HS-27A (cell line): Measurements from ENCODE around the gene FAM120B.
"Not testable (repeated sequence)": the region's sequence is repeated elsewhere in the genome, so short reads cannot be mapped to it uniquely, and the experiment has no call there.

Experiments used
- DNase-seq: peaks from one replicate; pipeline ENCODE4 v3.0.0-alpha.2; 2012; ENCODE audit warnings: low read depth, missing footprints

FAM120B gene, protein sequence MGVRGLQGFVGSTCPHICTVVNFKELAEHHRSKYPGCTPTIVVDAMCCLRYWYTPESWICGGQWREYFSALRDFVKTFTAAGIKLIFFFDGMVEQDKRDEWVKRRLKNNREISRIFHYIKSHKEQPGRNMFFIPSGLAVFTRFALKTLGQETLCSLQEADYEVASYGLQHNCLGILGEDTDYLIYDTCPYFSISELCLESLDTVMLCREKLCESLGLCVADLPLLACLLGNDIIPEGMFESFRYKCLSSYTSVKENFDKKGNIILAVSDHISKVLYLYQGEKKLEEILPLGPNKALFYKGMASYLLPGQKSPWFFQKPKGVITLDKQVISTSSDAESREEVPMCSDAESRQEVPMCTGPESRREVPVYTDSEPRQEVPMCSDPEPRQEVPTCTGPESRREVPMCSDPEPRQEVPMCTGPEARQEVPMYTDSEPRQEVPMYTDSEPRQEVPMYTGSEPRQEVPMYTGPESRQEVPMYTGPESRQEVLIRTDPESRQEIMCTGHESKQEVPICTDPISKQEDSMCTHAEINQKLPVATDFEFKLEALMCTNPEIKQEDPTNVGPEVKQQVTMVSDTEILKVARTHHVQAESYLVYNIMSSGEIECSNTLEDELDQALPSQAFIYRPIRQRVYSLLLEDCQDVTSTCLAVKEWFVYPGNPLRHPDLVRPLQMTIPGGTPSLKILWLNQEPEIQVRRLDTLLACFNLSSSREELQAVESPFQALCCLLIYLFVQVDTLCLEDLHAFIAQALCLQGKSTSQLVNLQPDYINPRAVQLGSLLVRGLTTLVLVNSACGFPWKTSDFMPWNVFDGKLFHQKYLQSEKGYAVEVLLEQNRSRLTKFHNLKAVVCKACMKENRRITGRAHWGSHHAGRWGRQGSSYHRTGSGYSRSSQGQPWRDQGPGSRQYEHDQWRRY

GRCh38 chr6:170306324-170307079, at the start of gene FAM120B:
TSS of gene FAM120B (plus strand) at chr6:170306758. CDS start at chr6:170317391, 10,633 bp downstream.
- DNase-seq: peak; percentile 86

DNA sequence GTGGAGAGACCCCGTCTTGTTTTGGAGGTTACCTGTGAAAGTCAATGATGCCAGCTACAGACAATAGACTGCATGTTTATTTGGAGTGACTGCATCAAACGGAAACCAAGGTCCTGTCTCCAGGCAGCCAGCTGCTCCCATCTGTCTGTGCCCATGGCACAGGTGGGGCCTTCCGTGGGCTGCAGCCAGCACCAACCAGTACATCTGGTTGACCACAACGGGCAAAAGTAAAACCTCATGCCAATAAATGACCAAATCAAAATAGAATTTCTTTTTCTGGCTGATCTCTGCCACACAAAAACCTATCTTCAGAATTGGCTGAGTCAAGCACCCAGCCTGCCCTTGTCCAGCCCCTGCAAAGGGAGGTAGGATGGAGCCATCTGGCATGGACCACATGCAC, 49.2 kb upstream of the FAM120B start:
- DNase-seq: no peak

DNA sequence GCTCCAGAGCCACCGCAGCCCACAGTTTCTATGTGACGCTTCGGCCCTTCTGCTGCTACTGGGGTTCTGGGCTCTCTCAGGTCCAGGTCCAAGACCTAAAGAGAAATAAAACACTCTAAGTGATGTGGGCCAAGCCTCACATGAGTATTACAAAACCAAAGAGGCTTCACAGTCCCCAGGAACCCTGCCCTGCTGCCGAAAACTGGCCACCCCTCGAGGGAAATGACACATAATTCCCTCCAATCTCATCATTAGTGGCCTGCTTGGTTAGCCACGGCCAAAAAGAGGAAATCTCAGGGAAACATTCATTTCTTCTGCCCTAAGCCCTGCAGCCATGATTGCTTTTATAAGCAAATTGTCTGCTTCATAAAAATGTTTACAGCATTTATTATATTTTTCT, 48.2 kb upstream of the FAM120B start:
- no peak for DNase-seq

- DNase-seq: no peak
Observed at GRCh38 chr6:170259278-170259677, 47.3 kb upstream of the FAM120B start.

DNA sequence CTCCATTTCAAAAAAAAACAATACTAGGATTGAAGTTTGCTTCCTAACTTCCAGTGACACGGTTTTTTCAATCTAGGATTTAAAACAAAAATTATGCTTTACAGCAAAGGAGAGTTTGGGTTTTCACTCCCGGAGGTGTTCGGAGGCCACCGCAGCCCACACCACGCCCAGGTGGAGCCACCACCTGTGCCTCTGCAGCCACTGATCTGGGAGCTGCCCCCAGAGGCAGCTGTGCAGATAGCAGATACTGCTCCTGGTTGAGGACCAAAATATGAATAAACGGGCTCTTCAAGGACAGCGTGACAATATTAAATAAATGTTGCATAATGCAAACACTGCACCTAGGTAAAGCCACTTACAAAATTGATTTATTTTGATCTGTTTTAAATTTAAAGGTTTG, 45.9 kb upstream of the FAM120B start:
- DNase-seq: no peak

DNA sequence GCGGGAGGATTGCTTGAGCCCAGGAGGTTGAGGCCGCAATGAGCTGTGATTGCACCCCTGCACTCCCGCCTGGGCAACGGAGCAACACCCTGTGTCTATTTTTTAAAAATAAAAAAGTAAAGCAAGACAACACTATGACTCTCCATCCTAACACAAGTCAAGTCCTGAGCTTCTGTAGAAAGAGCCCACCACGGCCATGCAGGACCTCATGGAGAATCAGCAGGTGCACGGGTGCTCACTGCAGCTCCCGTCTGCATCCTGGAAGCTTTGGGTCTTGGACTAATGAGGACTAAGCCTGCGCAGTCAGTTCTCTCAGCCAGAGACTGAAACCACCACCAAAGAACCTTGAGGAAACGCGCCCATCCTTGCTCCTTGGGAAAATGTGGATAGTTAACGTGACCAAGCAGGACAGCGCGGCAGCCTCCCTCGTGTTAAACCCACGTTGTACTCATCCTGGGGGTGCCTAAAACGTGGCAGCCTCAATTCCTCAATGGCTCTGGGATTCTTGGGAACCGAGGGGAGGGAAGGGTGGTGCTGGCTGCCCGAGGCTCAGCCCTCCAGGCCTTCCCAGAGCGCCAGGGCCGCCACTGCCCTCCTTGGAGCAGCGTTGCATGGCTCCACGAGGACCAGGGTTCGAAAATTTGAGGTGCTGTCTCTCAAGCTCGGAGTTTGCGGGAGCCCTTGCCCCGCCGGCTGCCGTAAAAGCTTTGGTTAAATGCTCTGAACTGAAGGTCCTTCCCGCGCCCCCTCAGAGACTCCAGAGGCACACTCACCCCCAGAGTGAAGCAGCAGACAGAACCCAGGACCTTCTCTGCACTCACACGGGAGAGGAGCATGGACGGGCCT, 44.7 kb upstream of the FAM120B start:
- no peak for DNase-seq

GRCh38 chr6:170262489-170263088, 44.0 kb upstream of the FAM120B start:
- no peak for DNase-seq

DNA sequence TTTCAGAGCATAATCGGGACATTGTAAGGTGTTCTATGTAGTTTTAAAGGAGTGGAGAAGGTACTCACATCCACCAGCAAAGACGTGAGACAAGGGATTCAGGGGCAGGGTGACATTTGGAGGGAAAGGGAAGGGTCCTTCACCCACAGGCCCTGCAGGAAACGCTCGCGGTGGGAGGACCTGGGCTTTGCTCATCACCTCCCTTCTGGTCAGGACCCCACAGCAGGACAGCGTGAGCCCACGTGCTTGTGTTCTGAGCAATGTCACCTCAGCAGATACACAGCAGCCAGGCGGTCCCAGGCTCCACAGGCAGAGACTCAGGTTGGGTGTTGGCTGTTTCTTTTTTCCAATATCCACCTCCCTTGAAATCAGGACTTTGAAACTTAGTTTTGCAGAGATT, 43.1 kb upstream of the FAM120B start:
- no peak for DNase-seq

- DNase-seq: no peak
Observed at GRCh38 chr6:170264086-170264485, 42.5 kb upstream of the FAM120B start.

GRCh38 chr6:170264644-170265043, 41.9 kb upstream of the FAM120B start:
- DNase-seq: not testable (repeated sequence)

DNA sequence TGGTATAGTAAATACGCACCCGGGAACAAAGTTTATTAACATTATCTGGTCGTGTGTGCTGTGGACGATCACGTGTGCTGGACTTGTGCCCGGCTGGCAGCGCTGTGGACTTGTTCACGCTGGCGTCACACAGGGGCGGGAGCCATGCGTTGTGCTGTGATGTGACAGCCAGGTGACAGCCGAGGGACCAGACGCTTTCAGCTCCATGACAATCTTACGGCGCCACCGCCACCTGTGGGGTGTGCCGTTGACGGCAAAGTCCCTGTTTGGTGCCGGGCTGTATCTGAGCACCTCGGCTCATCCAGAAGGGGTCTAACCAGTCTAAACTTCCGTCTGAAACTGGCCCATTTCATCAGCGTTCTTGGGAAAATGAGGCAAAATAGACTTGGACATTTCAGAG, 40.9 kb upstream of the FAM120B start:
- no peak for DNase-seq

DNA sequence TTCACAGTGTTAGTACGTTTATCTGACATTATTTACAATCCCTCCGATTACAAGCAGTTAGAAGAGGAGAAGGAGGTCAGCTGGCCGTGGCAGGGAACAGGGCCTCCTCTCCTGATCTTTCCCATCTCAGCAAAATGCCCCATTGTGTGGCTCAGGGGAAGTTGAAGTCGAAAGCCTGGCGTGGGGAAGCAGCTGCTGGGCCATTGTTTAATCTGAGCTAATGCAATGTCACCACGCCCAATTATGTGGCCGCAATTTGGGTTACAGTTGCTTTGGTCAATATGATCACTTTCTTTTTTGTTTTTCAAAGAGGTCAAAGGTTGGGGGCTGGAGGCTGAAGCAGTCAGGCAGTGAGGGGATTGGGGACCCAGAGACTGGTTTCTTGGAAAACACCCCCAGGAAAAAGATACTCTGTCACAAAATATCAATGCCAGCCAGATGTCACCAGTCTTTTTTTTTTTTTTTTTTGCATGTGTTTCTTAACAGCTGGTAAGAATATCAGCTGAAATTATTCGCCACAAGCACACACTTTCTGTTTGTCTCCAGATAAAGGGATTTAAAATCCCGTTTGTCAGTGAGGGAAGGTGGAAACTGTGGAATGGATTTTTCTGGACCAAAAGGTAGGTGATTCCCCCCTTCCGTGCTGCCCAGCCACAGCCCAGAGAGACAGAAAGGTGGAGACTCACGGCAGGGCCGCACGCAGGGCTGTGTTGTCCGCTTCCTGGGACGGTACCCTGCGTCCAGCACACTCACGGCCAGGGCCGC, 40.3 kb upstream of the FAM120B start:
- no peak for DNase-seq

- no peak for DNase-seq
Observed at GRCh38 chr6:170267688-170268087, 38.9 kb upstream of the FAM120B start.

DNA sequence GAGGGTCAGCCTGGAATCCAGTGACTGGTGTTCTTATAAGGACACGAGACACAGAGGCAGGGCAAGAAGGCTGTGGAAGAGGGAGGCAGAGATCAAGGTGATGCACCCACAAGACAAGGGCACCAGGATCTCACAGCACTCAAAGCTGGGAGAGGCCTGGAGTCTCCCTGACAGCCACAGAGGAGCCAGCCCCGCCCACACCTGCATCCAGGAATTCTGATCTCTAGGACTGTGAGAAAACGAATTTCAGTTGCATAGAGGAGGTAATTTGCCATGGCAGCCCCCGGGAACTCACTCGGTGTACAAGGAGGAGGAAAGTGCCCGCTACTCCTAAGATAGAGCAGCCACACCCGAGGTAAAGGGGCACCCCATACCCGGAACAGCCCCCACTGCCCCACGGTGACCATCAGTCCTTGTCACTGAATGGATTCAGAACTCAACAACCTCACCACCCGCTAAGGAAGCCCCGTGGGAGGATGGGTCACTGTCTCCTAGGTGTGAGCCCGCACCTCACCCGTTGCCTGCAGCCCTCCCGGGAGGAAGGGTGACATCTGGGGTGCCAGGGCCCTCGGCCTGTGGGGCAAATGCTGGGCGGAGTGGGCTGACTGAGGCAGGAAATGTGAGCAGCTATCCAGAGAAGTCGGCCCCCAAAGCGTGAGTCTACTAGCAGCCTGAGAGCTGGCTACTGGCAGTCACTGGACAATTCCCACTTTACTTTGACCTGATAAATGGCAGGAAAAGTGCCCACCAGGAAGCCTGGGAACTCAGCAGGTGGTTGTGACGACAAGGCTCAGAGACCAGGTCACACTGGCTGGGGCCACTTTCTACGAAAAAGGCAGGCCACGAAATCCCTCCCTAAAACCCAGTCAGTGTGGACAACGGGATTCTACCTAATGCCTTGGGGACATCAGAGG, 38.1 kb upstream of the FAM120B start:
- DNase-seq: no peak

DNA sequence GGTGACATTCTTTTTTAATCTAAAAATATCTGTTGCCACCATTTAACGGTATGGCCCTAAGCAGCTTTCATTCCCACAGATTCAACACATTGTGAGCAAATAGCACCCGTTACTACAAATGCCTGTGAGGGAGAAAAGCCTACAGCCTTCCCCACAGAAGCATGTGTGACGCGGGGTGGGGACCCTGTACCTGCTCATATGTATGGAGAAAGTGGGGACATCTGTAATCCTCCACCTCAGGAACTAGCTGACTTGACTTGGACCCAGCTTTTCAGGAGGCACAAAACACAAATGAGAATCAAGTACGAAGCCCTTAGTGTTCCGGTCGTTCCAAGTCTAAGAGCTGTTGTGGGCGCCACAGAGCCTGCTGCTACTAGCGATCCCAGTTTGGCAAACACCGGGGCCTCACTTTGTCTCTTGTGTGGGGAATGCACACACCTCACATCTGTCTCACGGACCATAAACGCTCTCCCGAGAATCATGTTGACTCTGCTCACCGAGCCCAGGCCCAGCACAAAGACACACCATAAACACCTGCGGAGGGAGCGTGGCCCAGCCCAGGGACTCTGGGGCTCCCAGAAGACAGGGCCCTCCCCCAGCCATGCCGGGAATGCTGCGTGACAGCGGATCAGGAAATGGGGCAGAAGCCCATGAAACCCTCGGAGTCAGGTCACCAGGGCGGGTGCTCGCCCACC, 37.3 kb upstream of the FAM120B start:
- DNase-seq: no peak

DNA sequence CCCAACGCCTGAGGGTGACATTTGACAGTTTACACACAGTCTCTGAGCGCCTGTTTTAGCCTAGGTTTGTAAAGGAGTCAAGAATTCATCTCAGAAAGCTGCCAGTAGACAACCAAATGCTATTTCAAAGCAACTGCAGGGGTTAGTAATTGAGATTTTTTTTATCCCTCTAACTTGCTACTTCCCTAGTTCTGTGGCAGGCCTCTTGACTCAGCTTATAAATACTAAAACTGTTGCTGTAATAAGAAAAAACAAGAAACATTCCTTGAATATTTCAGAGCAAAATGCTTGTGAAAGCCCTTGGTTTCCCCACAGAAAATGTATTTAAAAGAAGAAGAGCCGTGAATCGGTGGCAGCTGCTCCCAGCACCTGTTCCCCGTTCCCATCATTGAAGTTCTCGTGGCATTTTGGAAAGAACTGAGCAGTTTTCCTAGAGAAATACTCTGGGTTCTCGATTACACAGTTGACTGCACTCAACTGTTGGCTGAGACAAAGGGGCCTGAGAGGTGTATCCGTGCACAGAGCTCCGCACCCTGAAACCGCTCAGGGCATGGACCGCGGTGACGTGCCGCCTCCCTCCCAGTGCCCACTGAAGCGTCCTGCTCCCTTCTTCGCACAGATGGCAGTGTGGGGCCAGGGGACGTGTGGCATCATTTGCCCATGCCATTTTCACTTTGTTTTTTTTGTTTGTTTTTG, 36.6 kb upstream of the FAM120B start:
- no peak for DNase-seq

DNA sequence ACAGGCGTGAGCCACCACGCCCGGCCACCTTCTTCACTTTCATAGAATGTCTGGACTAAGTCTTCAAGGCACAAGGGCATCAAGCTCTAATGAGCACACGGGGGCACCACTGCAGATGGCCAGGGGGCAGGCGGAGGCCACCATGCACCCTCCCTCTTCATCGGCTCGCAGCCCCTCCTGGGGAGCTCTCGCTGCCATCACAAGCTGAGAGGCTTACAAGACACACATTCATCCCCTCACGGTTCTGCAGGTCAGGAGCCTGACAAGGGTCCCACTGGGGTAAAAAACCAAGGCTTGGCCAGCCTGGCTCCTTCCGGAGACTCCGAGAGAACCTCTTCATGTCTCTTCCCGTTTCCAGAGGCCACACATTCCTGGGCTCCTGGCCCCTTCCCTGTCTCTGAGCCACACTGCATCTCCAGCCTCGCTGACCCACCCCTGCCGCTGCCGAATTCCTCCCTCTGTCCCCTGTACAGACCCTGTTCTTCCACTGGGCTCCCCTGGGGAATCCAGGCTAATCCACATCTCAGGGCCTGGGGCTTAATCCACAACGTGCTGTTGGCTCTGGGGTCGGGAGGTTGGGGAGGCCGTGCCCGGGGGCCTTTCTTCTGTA, 35.5 kb upstream of the FAM120B start:
- no peak for DNase-seq
